ENCODE measurements around the gene GNMT.

GRCh38 chr6:42996513-42996912 lies 36.0 kb downstream of the GNMT start:
- TF ChIP-seq EZH2 (IDR thresholded peaks at IDR 0.05; ENCODE audit: borderline replicate concordance, low read length) (no peak), CTCF (IDR thresholded peaks at IDR 0.05; ENCODE audit: low read length) (no peak)
